HepG2 (cell line): ENCODE data around the gene GMPPA. TPM values are rescaled to one million over a fixed set of nuclear protein-coding genes. Genes with fewer than 3 reads are reported as not detected.
A peak's percentile ranks its signal among the peaks of the same experiment; 100 is the strongest.

Source experiments
- GTF3A ChIP-seq: sonication (generic); formaldehyde crosslinking; conservative IDR thresholded peaks from 2 replicates; pipeline ENCODE4 v1.4.0; 2020; ENCODE audit warnings: mild to moderate bottlenecking, missing genetic modification reagents
- KAT8 ChIP-seq: IDR thresholded peaks from 2 replicates; pipeline ENCODE4 v1.6.1; 2016; ENCODE audit warnings: missing genetic modification reagents, missing compliant biosample characterization
- KDM4B ChIP-seq: sonication (generic); formaldehyde crosslinking; IDR thresholded peaks from 2 replicates; pipeline ENCODE4 v1.4.0; 2020; ENCODE audit warnings: missing genetic modification reagents
- POGZ ChIP-seq: sonication (generic); formaldehyde crosslinking; IDR thresholded peaks from 2 replicates; pipeline ENCODE4 v1.4.0; 2020; ENCODE audit warnings: mild to moderate bottlenecking, missing genetic modification reagents
- RCOR2 ChIP-seq: IDR thresholded peaks from 2 replicates; pipeline ENCODE4 v1.6.1; 2016; ENCODE audit warnings: missing biosample characterization, missing genetic modification reagents
- TCF12 ChIP-seq, 2 experiments: fragments of 450-650 bp in 1 of 2; sonication (generic) in 1 of 2; formaldehyde crosslinking in 1 of 2; IDR thresholded peaks; 2 replicates each; pipeline versions ENCODE4 v1.6.1 to v1.8.0; 2017 to 2022; ENCODE audit warnings: antibody characterized with exemption in 1 of 2, mild to moderate bottlenecking in 1 of 2, missing genetic modification reagents in 1 of 2, moderate library complexity in 1 of 2
- U2AF2 ChIP-seq: fragments of 200-400 bp; formaldehyde crosslinking; IDR thresholded peaks from 2 replicates; pipeline ENCODE4 v1.6.1; 2017; ENCODE audit warnings: low read depth, mild to moderate bottlenecking, low read length
- ZFYVE20 ChIP-seq: sonication (generic); formaldehyde crosslinking; IDR thresholded peaks from 2 replicates; pipeline ENCODE4 v1.8.0; 2023; ENCODE audit warnings: low read depth, mild to moderate bottlenecking, moderate library complexity, missing genetic modification reagents, borderline replicate concordance
- ZNF138 ChIP-seq: sonication (generic); formaldehyde crosslinking; IDR thresholded peaks from 2 replicates; pipeline ENCODE4 v1.5.0; 2020; ENCODE audit warnings: mild to moderate bottlenecking, low read depth, missing genetic modification reagents
- ZNF263 ChIP-seq: sonication (generic); formaldehyde crosslinking; IDR thresholded peaks from 2 replicates; pipeline ENCODE4 v1.4.0; 2020; ENCODE audit warnings: missing genetic modification reagents
- ZNF44 ChIP-seq: sonication (generic); formaldehyde crosslinking; IDR thresholded peaks from 2 replicates; pipeline ENCODE4 v1.5.1; 2020; ENCODE audit warnings: mild to moderate bottlenecking, missing genetic modification reagents
- ZNF563 ChIP-seq: sonication (generic); formaldehyde crosslinking; IDR thresholded peaks from 2 replicates; pipeline ENCODE4 v1.8.0; 2022; ENCODE audit warnings: mild to moderate bottlenecking, moderate library complexity, missing genetic modification reagents
- ZNF672 ChIP-seq: sonication (generic); formaldehyde crosslinking; IDR thresholded peaks from 2 replicates; pipeline ENCODE4 v1.8.1; 2022; ENCODE audit warnings: missing genetic modification reagents
- polyA plus RNA-seq, 8 experiments: library from polyadenylated mRNA; depleted of rRNA in 3 of 8; stranded (reverse) in 7 of 8; unstranded in 1 of 8; fragments of >200 nt; fragmentation: Illumina TruSeq in 4 of 8; extraction: Trizol in 4 of 8; gene quantifications; 2 replicates each; pipeline versions ENCODE4 v1.2.1 to v1.2.3, GENCODE V29; 2011 to 2016; ENCODE audit warnings: low read depth in 4 of 8, missing spikeins in 1 of 8, mixed read lengths in 1 of 8; ENCODE audit not compliant: insufficient read depth in 1 of 8
- total RNA-seq, 5 experiments: library from RNA; depleted of rRNA; stranded (reverse); fragments of >200 nt; fragmentation: Illumina TruSeq; extraction: Trizol; gene quantifications; 2 replicates each; pipeline ENCODE4 v1.2.3, GENCODE V29; 2016; ENCODE audit warnings: low read depth in 1 of 5
- TF ChIP-seq, protein P1 (sequence below): sonication (generic); formaldehyde crosslinking; IDR thresholded peaks from 2 replicates; pipeline ENCODE4 v1.4.0; 2020; ENCODE audit warnings: missing genetic modification reagents
- TF ChIP-seq, protein P2 (sequence below): sonication (generic); formaldehyde crosslinking; IDR thresholded peaks from 2 replicates; pipeline ENCODE4 v1.5.1; 2020; ENCODE audit warnings: mild to moderate bottlenecking, missing genetic modification reagents
- TF ChIP-seq, protein P3 (sequence below): sonication (generic); formaldehyde crosslinking; IDR thresholded peaks from 2 replicates; pipeline ENCODE4 v1.4.0; 2020; ENCODE audit warnings: missing genetic modification reagents
- TF ChIP-seq, protein P4 (sequence below): sonication (generic); formaldehyde crosslinking; IDR thresholded peaks from 2 replicates; pipeline ENCODE4 v1.5.0; 2020; ENCODE audit warnings: missing genetic modification reagents
- TF ChIP-seq, protein P5 (sequence below): sonication (generic); formaldehyde crosslinking; conservative IDR thresholded peaks from 2 replicates; pipeline ENCODE4 v1.4.0; 2020; ENCODE audit warnings: missing genetic modification reagents

Gene GMPPA
- total and polyA plus RNA-seq, 2 of the 13 experiments (the other 11 are each of a cell fraction or from before 2014, with no cell fraction given): 81.1 to 106 TPM

DNA sequence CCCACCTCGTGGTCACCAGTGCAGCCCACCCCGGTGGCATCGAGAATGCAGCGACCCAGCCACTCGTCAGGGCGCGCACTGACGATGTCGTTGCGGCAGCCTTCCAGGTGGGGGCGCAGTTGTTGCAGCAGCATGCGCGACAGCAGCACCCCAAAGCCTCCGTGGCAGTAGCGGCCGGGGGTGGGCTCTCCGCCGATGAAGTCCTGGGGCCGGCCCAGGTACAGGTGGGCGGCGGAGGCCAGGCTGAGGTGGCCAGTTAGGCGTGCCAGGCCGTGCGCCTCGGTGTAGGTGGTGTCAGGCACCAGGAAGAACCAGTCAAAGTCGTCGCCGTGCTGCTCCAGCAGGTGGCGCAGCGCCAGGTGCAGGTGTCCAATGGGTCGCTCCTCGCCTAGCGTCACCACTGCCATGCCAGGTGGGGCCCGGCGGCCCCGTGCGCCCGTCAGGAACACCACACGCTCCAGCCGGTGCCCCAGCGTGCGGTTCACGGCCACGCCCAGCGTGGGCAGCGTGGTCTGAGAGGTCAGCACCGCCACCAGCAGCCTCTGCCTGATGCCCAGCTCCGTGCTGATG is 43.0 kb downstream of the GMPPA start (continued):
- TF ChIP-seq, protein P1, sequence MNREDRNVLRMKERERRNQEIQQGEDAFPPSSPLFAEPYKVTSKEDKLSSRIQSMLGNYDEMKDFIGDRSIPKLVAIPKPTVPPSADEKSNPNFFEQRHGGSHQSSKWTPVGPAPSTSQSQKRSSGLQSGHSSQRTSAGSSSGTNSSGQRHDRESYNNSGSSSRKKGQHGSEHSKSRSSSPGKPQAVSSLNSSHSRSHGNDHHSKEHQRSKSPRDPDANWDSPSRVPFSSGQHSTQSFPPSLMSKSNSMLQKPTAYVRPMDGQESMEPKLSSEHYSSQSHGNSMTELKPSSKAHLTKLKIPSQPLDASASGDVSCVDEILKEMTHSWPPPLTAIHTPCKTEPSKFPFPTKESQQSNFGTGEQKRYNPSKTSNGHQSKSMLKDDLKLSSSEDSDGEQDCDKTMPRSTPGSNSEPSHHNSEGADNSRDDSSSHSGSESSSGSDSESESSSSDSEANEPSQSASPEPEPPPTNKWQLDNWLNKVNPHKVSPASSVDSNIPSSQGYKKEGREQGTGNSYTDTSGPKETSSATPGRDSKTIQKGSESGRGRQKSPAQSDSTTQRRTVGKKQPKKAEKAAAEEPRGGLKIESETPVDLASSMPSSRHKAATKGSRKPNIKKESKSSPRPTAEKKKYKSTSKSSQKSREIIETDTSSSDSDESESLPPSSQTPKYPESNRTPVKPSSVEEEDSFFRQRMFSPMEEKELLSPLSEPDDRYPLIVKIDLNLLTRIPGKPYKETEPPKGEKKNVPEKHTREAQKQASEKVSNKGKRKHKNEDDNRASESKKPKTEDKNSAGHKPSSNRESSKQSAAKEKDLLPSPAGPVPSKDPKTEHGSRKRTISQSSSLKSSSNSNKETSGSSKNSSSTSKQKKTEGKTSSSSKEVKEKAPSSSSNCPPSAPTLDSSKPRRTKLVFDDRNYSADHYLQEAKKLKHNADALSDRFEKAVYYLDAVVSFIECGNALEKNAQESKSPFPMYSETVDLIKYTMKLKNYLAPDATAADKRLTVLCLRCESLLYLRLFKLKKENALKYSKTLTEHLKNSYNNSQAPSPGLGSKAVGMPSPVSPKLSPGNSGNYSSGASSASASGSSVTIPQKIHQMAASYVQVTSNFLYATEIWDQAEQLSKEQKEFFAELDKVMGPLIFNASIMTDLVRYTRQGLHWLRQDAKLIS: no peak
- TF ChIP-seq ZNF672 (CRISPR knock-in tag): no peak
- peak; percentile 70; the same call in 1 of the 2 replicates for TF ChIP-seq ZNF44 (CRISPR knock-in tag)
- no peak for TF ChIP-seq ZFYVE20 (CRISPR knock-in tag)
- TF ChIP-seq U2AF2: no peak
- TF ChIP-seq KAT8 (CRISPR knock-in tag): peak; percentile 63; the same call in 1 of the 2 replicates
- TF ChIP-seq GTF3A (CRISPR knock-in tag): peak; percentile 80; the same call in 1 of the 2 replicates
- TF ChIP-seq, protein P2, sequence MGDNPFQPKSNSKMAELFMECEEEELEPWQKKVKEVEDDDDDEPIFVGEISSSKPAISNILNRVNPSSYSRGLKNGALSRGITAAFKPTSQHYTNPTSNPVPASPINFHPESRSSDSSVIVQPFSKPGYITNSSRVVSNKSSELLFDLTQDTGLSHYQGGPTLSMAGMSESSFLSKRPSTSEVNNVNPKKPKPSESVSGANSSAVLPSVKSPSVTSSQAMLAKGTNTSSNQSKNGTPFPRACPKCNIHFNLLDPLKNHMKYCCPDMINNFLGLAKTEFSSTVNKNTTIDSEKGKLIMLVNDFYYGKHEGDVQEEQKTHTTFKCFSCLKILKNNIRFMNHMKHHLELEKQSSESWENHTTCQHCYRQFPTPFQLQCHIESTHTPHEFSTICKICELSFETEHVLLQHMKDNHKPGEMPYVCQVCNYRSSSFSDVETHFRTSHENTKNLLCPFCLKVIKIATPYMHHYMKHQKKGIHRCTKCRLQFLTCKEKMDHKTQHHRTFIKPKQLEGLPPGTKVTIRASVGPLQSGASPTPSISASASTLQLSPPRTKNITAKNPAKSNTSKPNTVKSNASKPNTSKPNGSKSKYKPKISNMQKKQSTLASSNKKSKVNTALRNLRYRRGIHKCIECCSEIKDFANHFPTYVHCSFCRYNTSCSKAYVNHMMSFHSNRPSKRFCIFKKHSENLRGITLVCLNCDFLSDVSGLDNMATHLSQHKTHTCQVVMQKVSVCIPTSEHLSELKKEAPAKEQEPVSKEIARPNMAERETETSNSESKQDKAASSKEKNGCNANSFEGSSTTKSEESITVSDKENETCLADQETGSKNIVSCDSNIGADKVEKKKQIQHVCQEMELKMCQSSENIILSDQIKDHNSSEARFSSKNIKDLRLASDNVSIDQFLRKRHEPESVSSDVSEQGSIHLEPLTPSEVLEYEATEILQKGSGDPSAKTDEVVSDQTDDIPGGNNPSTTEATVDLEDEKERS (CRISPR knock-in tag): 0 out of 2 replicates have a peak, but pooled peaks have one; percentile 46
- TF ChIP-seq ZNF138: 0 out of 2 replicates have a peak, but pooled peaks have one; percentile 89
- 0 out of 2 replicates have a peak, but pooled peaks have one; percentile 43 for TF ChIP-seq ZNF263
- peak; percentile 87 for TF ChIP-seq POGZ (CRISPR knock-in tag)
- TF ChIP-seq ZNF563 (CRISPR knock-in tag): peak; percentile 84; the same call in 1 of the 2 replicates
- no peak for TF ChIP-seq TCF12 (IDR thresholded peaks at IDR 0.05)
- TF ChIP-seq TCF12 (CRISPR knock-in tag; IDR thresholded peaks at IDR 0.05): peak; percentile 71; the same call in 1 of the 2 replicates
- TF ChIP-seq RCOR2 (CRISPR knock-in tag): no peak
- TF ChIP-seq, protein P3, sequence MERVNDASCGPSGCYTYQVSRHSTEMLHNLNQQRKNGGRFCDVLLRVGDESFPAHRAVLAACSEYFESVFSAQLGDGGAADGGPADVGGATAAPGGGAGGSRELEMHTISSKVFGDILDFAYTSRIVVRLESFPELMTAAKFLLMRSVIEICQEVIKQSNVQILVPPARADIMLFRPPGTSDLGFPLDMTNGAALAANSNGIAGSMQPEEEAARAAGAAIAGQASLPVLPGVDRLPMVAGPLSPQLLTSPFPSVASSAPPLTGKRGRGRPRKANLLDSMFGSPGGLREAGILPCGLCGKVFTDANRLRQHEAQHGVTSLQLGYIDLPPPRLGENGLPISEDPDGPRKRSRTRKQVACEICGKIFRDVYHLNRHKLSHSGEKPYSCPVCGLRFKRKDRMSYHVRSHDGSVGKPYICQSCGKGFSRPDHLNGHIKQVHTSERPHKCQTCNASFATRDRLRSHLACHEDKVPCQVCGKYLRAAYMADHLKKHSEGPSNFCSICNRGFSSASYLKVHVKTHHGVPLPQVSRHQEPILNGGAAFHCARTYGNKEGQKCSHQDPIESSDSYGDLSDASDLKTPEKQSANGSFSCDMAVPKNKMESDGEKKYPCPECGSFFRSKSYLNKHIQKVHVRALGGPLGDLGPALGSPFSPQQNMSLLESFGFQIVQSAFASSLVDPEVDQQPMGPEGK (CRISPR knock-in tag): peak; percentile 76
- TF ChIP-seq, protein P4, sequence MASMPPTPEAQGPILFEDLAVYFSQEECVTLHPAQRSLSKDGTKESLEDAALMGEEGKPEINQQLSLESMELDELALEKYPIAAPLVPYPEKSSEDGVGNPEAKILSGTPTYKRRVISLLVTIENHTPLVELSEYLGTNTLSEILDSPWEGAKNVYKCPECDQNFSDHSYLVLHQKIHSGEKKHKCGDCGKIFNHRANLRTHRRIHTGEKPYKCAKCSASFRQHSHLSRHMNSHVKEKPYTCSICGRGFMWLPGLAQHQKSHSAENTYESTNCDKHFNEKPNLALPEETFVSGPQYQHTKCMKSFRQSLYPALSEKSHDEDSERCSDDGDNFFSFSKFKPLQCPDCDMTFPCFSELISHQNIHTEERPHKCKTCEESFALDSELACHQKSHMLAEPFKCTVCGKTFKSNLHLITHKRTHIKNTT (CRISPR knock-in tag): no peak
- TF ChIP-seq, protein P5, sequence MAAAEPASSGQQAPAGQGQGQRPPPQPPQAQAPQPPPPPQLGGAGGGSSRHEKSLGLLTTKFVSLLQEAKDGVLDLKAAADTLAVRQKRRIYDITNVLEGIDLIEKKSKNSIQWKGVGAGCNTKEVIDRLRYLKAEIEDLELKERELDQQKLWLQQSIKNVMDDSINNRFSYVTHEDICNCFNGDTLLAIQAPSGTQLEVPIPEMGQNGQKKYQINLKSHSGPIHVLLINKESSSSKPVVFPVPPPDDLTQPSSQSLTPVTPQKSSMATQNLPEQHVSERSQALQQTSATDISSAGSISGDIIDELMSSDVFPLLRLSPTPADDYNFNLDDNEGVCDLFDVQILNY (CRISPR knock-in tag): no peak
- peak; percentile 86 for TF ChIP-seq KDM4B
